Astrocyte (in vitro differentiated cells and primary cell): ENCODE measurements around the gene TSC22D1. TPM values are rescaled to one million over a fixed set of nuclear protein-coding genes. Genes with fewer than 3 reads are reported as not detected.

Experiments
- DNase-seq: peaks from one replicate; pipeline ENCODE4 v3.0.0-alpha.2; 2010; ENCODE audit warnings: low read depth
- FAIRE-seq: peaks from 2 replicates; lab custom pipeline; 2011; peaks lifted over from hg19 to GRCh38; lab: Jason Lieb, UNC
- H2AFZ ChIP-seq: 2 replicates; pipeline ENCODE4 v1.6.0; 2012; ENCODE audit warnings: low read depth, low read length, inconsistent platforms
- H3K27ac ChIP-seq: 2 replicates; pipeline ENCODE4 v1.5.1; 2011; ENCODE audit warnings: low read depth, low read length, inconsistent platforms
- H3K27me3 ChIP-seq: 2 replicates; pipeline ENCODE4 v1.6.0; 2011; ENCODE audit warnings: low read length, inconsistent platforms; ENCODE audit not compliant: insufficient read depth
- H3K36me3 ChIP-seq: 2 replicates; pipeline ENCODE4 v1.5.1; 2011; ENCODE audit warnings: low read length, inconsistent platforms; ENCODE audit not compliant: insufficient read depth
- H3K4me1 ChIP-seq: 2 replicates; pipeline ENCODE4 v1.5.1; 2011; ENCODE audit warnings: low read length, inconsistent platforms; ENCODE audit not compliant: insufficient read depth
- H3K4me2 ChIP-seq: 2 replicates; pipeline ENCODE4 v1.6.0; 2012; ENCODE audit warnings: low read length, inconsistent platforms
- H3K4me3 ChIP-seq: 2 replicates; pipeline ENCODE4 v1.5.1; 2011; ENCODE audit warnings: low read depth, mild to moderate bottlenecking, low read length, inconsistent platforms; ENCODE audit not compliant: insufficient read depth
- H3K79me2 ChIP-seq: 2 replicates; pipeline ENCODE4 v1.6.0; 2012; ENCODE audit warnings: mild to moderate bottlenecking, low read length, inconsistent platforms; ENCODE audit not compliant: insufficient read depth
- H3K9ac ChIP-seq: 2 replicates; pipeline ENCODE4 v1.6.0; 2012; ENCODE audit warnings: mild to moderate bottlenecking, low read length, inconsistent platforms
- H3K9me3 ChIP-seq: 2 replicates; pipeline ENCODE4 v1.5.1; 2012; ENCODE audit warnings: low read depth, mild to moderate bottlenecking, low read length, inconsistent platforms; ENCODE audit not compliant: insufficient read depth
- H4K20me1 ChIP-seq: 2 replicates; pipeline ENCODE4 v1.6.0; 2012; ENCODE audit warnings: low read length, inconsistent platforms; ENCODE audit not compliant: insufficient read depth
- H3K27ac Mint-ChIP-seq: one replicate; pipeline ENCODE4 v1.8.0; 2021; ENCODE audit warnings: mild to moderate bottlenecking, mixed read lengths; ENCODE audit not compliant: unreplicated experiment
- H3K27me3 Mint-ChIP-seq: one replicate; pipeline ENCODE4 v1.8.0; 2021; ENCODE audit warnings: low read depth, mixed read lengths; ENCODE audit not compliant: unreplicated experiment
- H3K36me3 Mint-ChIP-seq: one replicate; pipeline ENCODE4 v1.8.0; 2021; ENCODE audit warnings: low read depth, mixed read lengths; ENCODE audit not compliant: unreplicated experiment
- H3K4me1 Mint-ChIP-seq: one replicate; pipeline ENCODE4 v1.8.0; 2021; ENCODE audit warnings: low read depth, mixed read lengths; ENCODE audit not compliant: unreplicated experiment
- H3K4me3 Mint-ChIP-seq: one replicate; pipeline ENCODE4 v1.8.0; 2021; ENCODE audit warnings: mild to moderate bottlenecking, moderate library complexity, mixed read lengths; ENCODE audit not compliant: unreplicated experiment
- H3K9me3 Mint-ChIP-seq: one replicate; pipeline ENCODE4 v1.8.0; 2021; ENCODE audit warnings: mild to moderate bottlenecking, mixed read lengths; ENCODE audit not compliant: unreplicated experiment
- EZH2 ChIP-seq: IDR thresholded peaks from 2 replicates; pipeline ENCODE4 v1.6.1; 2012; ENCODE audit warnings: mild to moderate bottlenecking, low read length, inconsistent platforms; ENCODE audit not compliant: insufficient read depth
- total RNA-seq: library from RNA; stranded (reverse); gene quantifications from 2 replicates; pipeline ENCODE4 v1.2.1, GENCODE V29; 2021
- TF ChIP-seq, protein P1 (sequence below): IDR thresholded peaks from 2 replicates; pipeline ENCODE4 v1.5.1; 2011; ENCODE audit warnings: low read depth, mild to moderate bottlenecking, inconsistent platforms, low read length, moderate library complexity; ENCODE audit not compliant: insufficient read depth

Gene TSC22D1
- total RNA-seq, 1 donor from 2014 or later: 96.2 TPM

DNA sequence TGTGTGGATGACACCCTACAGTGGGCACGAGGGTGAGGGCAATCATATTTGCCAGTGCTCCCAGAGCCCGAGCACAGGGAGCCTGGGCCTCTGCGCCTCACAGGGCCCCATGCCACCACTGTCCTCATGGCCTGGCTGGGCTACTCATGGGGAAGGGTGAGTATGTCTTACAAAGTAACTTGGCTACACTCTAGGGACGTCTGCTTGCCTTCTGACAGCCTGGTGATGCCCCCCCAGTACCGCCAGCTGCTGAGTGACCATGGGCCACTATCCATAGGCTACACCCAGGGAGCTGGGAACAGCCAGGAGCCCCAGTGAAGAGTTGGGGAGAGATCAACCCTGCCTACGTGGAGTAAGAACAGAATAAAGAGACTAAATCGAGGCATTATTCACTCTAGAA lies 123.7 kb downstream of the TSC22D1 start:
- H3K27ac ChIP-seq: no peak overlapping the region
- H3K79me2 ChIP-seq: peaks cover 35% of the 10 kb centered on the region
- Mint-ChIP-seq H3K4me1 (peaks cover 8% of the 10 kb centered on the region), H3K4me3 (no peak overlapping the region), H3K36me3 (peaks cover 19% of the 10 kb centered on the region), H3K9me3 (peaks cover 3% of the 10 kb centered on the region), H3K27me3 (no peaks in the 10 kb centered on the region), H3K27ac (no peak overlapping the region)
- H2AFZ ChIP-seq: no peak overlapping the region
- FAIRE-seq: no peak
- TF ChIP-seq, protein P1, sequence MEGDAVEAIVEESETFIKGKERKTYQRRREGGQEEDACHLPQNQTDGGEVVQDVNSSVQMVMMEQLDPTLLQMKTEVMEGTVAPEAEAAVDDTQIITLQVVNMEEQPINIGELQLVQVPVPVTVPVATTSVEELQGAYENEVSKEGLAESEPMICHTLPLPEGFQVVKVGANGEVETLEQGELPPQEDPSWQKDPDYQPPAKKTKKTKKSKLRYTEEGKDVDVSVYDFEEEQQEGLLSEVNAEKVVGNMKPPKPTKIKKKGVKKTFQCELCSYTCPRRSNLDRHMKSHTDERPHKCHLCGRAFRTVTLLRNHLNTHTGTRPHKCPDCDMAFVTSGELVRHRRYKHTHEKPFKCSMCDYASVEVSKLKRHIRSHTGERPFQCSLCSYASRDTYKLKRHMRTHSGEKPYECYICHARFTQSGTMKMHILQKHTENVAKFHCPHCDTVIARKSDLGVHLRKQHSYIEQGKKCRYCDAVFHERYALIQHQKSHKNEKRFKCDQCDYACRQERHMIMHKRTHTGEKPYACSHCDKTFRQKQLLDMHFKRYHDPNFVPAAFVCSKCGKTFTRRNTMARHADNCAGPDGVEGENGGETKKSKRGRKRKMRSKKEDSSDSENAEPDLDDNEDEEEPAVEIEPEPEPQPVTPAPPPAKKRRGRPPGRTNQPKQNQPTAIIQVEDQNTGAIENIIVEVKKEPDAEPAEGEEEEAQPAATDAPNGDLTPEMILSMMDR: no peak
- TF ChIP-seq EZH2: no peak
- H3K9me3 ChIP-seq: no peaks in the 10 kb centered on the region
- H3K4me3 ChIP-seq: no peak overlapping the region
- H3K4me1 ChIP-seq: no peaks in the 10 kb centered on the region
- H3K9ac ChIP-seq: no peak overlapping the region
- H3K4me2 ChIP-seq: no peak overlapping the region
- H4K20me1 ChIP-seq: peaks cover 60% of the 10 kb centered on the region
- no peaks in the 10 kb centered on the region for H3K36me3 ChIP-seq
- no peaks in the 10 kb centered on the region for H3K27me3 ChIP-seq
- no peak for DNase-seq

DNA sequence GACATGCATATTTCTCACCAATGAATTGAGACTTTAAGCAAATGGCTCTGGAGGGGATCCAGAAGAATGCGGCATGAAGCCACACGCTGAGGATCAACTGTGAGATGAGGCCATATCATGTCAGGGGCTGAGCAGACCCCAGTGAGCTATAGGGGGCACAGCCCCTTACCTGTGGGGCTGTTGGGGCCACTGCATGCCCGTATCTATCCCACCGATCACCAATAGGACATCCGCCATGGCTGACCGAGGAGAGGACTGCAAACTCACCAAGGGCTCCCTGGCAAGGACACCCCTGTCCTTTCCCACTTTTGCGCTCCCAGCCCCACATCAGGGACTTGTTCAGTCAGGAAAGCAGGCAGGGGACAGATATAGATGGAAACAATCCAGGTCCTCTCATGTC lies 124.5 kb downstream of the TSC22D1 start:
- Mint-ChIP-seq H3K27ac (no peak overlapping the region), H3K4me3 (no peak overlapping the region), H3K4me1 (peaks cover 8% of the 10 kb centered on the region), H3K9me3 (peaks cover 3% of the 10 kb centered on the region), H3K27me3 (no peaks in the 10 kb centered on the region), H3K36me3 (peaks cover 19% of the 10 kb centered on the region)
- H3K9me3 ChIP-seq: no peaks in the 10 kb centered on the region
- no peak overlapping the region for H3K4me3 ChIP-seq
- H2AFZ ChIP-seq: no peak overlapping the region
- peaks cover 58% of the 10 kb centered on the region for H4K20me1 ChIP-seq
- no peaks in the 10 kb centered on the region for H3K27me3 ChIP-seq
- H3K36me3 ChIP-seq: no peaks in the 10 kb centered on the region
- peaks cover 32% of the 10 kb centered on the region for H3K79me2 ChIP-seq
- no peak for DNase-seq
- H3K4me2 ChIP-seq: no peak overlapping the region
- no peak for TF ChIP-seq EZH2
- TF ChIP-seq, protein P1: no peak
- H3K27ac ChIP-seq: no peak overlapping the region
- no peak overlapping the region for H3K9ac ChIP-seq
- no peak for FAIRE-seq
- H3K4me1 ChIP-seq: no peaks in the 10 kb centered on the region

DNA sequence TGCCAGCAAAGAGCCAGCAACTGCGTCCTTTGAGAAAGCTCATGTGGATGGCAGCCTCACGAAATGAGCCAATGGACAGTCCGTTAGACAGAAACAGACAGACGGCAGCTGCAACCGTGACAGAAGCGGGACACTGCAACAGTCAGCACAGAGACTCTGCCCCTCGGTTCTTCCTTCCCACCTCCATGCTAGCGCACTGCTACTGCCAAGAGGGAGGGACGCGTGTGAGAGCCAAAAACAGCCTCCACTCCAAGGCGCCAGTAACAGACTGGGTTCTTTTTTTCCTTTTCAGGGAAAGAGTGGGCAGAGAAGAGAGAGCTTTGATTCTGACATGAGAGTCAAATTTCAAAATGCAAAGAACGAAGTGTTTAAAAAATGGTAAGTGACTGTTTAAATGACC lies 125.0 kb downstream of the TSC22D1 start:
- no peak overlapping the region for H3K4me3 ChIP-seq
- Mint-ChIP-seq H3K4me3 (no peak overlapping the region), H3K9me3 (no peaks in the 10 kb centered on the region), H3K27ac (no peak overlapping the region), H3K4me1 (peaks cover 8% of the 10 kb centered on the region), H3K27me3 (no peaks in the 10 kb centered on the region), H3K36me3 (peaks cover 15% of the 10 kb centered on the region)
- FAIRE-seq (no peak), DNase-seq (no peak)
- H3K79me2 ChIP-seq: peaks cover 32% of the 10 kb centered on the region
- H3K4me1 ChIP-seq: no peaks in the 10 kb centered on the region
- no peak overlapping the region for H2AFZ ChIP-seq
- H3K27ac ChIP-seq: no peak overlapping the region
- H3K9me3 ChIP-seq: no peaks in the 10 kb centered on the region
- no peaks in the 10 kb centered on the region for H3K36me3 ChIP-seq
- H3K4me2 ChIP-seq: no peak overlapping the region
- TF ChIP-seq, protein P1: no peak
- TF ChIP-seq EZH2: no peak
- no peak overlapping the region for H3K9ac ChIP-seq
- peaks cover 62% of the 10 kb centered on the region for H4K20me1 ChIP-seq
- no peaks in the 10 kb centered on the region for H3K27me3 ChIP-seq
